Myocyte (in vitro differentiated cells): ENCODE measurements around the gene CREB3L4. TPM values are rescaled to one million over a fixed set of nuclear protein-coding genes. Genes with fewer than 3 reads are reported as not detected.

Source experiments
- DNase-seq: peaks from one replicate; pipeline ENCODE4 v3.0.0-alpha.2; 2012; ENCODE audit warnings: low read depth
- total RNA-seq: library from RNA; depleted of rRNA; stranded (reverse); fragments of >200 nt; gene quantifications from 2 replicates; pipeline ENCODE4 v1.2.3, GENCODE V29; 2014

CREB3L4 gene
- total RNA-seq, 1 donor from 2014 or later, result 6.9 TPM

DNA sequence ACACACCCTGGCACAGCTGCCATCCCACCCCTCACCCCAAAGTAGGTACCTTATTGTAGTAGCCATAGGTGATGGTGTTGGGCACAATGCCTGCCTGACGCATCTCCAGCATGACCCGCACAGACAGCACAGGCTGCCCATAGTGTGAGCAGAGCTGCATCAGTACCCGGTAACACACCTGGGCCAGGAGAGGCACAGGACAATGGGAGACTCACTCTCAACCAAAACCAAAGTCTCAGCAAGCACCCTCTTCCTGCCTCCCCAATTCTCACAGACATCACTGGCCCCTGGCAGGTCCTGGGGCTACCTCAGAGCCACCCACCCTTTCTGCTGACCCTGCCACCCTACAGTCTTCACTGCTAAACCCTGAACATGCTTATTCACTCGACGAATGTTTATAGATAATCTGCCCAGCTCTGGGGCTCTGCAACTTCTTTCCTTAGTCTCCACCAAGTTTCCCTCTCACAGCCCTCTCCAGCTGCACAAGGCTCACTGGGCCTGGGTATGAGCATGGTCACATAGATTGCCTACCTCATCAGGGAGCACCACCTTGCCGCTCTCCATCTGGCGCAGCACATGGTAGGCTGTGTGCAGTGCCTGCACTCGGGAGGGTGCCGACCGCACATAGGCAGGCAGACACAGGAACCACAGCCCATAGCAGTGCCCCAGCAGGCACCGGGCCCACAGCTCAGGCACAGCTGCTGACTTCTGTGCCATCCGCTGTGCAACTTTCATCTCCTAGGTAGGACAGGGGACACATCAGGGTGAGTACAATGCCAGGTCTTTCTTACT lies 31.5 kb upstream of the CREB3L4 start:
- no peak for DNase-seq

- no peak for DNase-seq
Measured at GRCh38 chr1:153937331-153937730, 30.4 kb upstream of the CREB3L4 start.

GRCh38 chr1:153938996-153939395 lies 28.7 kb upstream of the CREB3L4 start:
- no peak for DNase-seq

DNA sequence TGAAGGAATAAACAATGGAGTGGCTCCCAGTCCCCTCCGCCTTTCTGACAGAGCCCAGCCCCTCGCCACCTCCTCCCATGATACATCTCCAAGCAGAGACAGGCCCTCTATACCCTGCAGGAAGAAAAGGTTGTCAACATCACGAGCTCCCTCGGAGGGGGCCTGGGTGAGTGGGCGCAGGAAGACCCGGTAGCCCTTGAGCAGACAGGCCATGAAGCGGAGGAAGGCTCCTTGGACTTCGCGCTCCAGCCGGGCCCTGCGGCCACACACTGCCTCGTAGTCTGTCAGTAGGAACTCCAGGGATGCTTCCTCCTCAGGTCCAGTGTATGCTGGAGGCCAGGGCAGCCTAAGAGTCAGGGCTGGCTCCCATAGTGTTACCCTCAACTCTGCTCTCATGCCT lies 28.2 kb upstream of the CREB3L4 start:
- no peak for DNase-seq

- DNase-seq, result no peak
Measured at GRCh38 chr1:153940756-153941155, 26.9 kb upstream of the CREB3L4 start.

- DNase-seq, result no peak
Measured at GRCh38 chr1:153941826-153942725, 25.6 kb upstream of the CREB3L4 start.

DNA sequence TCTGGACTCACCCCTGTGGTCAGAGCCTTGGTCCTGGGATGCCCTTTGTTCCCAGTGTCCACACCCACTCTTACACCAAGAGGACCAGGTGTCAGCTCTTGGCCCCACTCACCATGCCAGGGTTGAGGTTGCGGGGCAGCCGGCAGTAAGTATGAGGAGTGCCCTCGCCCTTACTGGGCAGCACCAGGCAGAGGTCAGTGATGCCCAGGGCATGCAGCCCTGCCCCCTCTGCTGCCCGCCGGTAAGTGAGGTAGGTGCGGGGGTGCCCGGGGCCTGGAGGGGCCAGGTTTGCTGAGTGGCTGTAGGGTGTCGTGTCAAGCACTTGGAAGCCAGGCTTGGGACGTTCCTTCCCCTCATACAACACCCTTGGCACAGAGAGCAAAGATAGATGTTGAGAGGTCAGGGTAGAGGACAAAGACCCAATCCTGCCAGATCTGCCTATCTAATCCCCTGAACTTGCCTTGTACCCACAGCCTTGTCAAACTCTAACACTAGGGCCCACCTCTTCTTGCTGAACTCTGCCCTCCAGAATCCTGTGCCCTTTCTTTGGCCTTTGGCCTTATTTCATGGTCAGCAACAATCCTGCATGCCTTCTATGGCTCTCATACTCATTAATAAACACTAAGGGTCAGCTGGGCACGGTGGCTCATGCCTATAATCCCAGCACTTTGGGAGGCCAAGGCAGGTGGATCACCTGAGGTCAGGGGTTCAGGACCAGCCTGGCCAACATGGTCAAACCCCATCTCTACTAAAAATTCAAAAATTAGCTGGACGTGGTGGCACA lies 24.7 kb upstream of the CREB3L4 start:
- no peak for DNase-seq

- DNase-seq, result no peak
Measured at GRCh38 chr1:153944005-153944826, 23.5 kb upstream of the CREB3L4 start.

GRCh38 chr1:153944827-153945117 lies 22.9 kb upstream of the CREB3L4 start:
- no peak for DNase-seq

DNA sequence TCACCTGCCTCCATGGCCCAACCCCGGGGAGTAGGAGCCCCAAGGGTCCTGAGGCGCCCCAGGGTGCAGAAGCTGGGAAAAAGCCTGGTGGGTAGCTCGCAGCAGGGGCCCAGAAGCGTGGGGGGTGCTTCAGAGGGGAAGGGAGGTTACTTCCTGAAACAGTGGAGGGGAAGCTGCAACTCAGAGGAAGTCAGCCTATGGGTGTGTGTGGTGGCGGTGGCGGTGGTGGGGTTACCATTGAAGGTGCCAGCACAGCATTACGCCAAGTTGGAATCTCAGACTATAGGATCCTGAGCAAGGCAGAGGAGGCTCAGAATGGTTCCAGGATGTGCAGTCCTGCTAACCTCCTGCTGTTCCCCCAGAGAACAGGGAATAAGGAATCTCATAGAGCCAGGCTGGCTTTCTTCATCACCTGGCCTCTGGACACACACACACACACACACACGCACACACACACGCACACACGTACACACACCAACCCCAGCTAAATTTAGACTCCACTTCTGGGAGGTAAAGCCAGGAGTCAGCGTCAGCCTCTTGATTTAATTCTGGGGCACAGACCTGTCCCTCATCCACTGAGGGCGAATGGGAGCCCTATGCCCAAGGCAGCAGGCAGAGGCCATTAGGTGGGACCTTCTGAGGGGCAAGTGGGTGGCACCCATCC lies 22.4 kb upstream of the CREB3L4 start:
- DNase-seq, result peak; percentile 71

DNA sequence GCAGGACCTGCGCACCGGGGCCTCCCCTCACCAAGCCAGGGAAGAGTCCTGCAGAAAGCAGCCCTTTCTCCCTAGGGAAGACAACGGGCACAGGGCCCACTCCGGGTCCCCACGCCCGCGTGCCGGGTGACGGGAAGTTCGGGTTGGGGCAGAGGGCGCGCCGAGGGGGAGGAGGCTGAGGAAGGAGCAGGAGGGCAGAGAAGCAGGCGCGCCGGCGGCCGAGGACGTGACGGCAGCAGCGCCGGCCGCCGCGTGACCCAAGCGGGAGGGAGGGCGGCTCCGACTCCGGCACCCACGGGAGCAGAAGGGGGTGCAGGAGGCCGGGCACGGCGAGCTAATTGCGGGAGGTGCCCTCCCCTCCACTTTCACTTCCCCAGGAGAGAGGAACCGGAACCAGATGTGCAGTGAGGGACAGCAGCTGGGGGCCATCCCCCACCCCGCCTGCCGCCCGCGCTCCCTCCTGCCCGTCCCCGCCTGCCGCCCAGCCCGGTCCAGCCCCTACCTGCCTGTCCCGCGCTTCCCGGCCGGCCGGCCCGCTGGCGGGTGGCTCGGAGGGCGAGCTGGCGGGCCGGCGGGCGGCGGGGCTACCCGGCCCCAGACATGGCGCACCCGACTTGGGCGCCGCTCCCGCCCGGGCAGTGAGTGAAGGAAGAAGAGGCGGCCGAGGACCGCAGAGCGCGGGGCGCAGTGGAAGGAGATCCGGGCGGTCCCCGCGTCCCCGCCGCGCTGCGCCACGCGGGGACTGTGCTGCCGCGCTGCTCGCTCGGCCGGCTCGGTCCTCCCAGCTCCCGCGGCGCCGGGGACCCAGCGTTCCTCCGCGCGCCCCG lies 21.7 kb upstream of the CREB3L4 start:
- peak; percentile 65 for DNase-seq

GRCh38 chr1:153946622-153947241 lies 21.0 kb upstream of the CREB3L4 start, which contains the start of gene DENND4B:
DENND4B (minus strand) TSS chr1:153946718; CDS start chr1:153944374, 2,344 bp downstream.
- DNase-seq, result peak; percentile 84

DNA sequence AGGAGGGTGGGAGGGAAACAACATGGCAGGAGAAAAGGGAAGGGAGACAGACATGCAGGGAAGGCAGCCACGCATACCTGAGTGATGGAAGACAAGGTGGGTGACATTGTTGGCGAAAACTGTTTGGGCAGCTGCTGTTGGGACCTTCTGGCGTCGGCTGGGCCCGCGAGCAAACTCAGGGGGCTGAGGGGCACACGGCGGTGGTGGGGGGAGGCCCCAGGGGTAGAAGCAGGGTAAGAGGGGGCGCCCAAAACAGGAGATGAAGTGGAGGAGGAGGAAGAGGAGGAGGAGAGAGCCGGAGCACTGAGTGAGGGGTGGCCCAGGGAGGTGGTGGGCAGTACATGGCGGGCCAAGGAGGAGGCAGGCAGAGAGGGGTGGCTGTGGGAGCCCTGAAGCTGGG lies 16.5 kb upstream of the CREB3L4 start:
- DNase-seq, result no peak

GRCh38 chr1:153951801-153952200 lies 15.9 kb upstream of the CREB3L4 start:
- DNase-seq, result no peak

- DNase-seq, result no peak
Measured at GRCh38 chr1:153953859-153954365, 13.8 kb upstream of the CREB3L4 start.

DNA sequence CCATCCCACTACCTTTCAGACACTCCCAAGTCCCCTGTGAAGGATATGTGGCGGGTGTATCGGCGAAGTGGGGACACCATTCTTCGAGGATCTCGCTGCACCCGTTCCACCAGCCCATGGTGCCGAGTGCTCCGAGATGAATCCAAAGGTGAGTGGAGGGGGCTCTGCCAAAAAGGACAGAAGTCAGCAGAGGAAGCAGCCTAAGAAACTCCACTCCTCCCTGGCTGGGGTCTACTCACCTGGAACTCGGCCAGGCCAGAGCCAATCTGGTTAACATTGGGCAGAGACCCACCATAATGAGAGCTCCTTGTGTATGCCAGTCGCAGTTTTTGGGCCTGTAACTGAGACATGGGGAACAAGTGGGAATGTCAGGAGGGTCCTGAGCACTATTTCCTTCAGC lies 12.9 kb upstream of the CREB3L4 start:
- DNase-seq, result no peak

- DNase-seq, result no peak
Measured at GRCh38 chr1:153956997-153957715, 10.5 kb upstream of the CREB3L4 start.

DNA sequence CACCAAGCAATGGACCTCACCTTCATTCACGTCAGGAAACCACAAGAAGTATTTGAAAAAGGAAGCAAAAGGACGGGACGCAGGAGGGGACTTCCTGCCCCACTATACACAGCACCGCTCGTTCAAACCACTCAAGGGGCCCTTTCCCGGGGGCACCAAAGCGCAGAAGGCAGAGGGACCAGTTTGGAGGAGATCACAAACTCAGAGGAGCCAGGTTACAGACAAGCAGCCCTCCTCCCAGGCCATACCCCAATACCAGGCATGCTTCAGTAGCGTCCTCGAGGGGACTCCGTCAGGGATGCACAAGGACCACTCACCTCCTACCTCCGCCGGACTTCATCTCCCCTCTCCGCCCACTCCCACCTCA lies 10.0 kb upstream of the CREB3L4 start:
- no peak for DNase-seq
